SK-N-MC (cell line): ENCODE measurements around the gene USP38.

Source experiments
- EZH2 ChIP-seq: fragments of 200-600 bp; sonication (generic); IDR thresholded peaks from one replicate; pipeline ENCODE4 v1.6.1; 2017; ENCODE audit warnings: antibody characterized with exemption
- POLR2AphosphoS5 ChIP-seq: IDR thresholded peaks from 2 replicates; pipeline ENCODE4 v1.6.1; 2012; ENCODE audit warnings: mild to moderate bottlenecking, low read depth, low read length, borderline replicate concordance

DNA sequence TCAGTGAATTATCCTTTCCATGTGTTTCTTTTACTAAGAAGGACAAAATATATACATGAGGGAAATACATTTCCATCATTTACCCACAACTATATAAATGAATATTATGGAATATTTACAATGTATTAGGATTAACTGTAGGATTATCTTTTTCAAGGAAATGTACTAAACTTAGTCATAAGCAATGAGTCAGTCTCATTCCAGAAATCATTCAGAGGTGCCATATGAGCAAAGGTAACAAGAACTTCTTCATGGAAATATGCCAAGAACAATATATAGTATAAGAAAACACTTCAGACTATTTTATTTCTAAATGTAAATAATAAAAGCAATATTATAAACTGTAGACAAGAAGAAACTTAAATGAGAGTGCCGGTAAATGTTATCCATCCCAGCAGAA, 67.1 kb downstream of the USP38 start:
- TF ChIP-seq EZH2: no peak
- no peak for TF ChIP-seq POLR2AphosphoS5
